Right cardiac atrium (tissue), 5 donors: ENCODE data around the gene SLC34A3. TPM values are rescaled to one million over a fixed set of nuclear protein-coding genes. Genes with fewer than 3 reads are reported as not detected.
A peak's percentile ranks its signal among the peaks of the same experiment; 100 is the strongest.

Source experiments
- ATAC-seq, 2 donors: fragments of 200-7000 bp; cut with Tn5 transposase; one replicate each; pipeline versions ENCODE4 v1.8.0 to v1.9.1; 2020; ENCODE audit warnings: moderate library complexity in 2 of 2, mild to moderate bottlenecking in 1 of 2
- DNase-seq, 3 donors: peaks; one replicate each; pipeline ENCODE4 v3.0.0-alpha.2; 2020
- H3K27ac ChIP-seq: one replicate; pipeline ENCODE4 v1.5.1; 2013; ENCODE audit warnings: mild to moderate bottlenecking, low read length, control low read depth, moderate library complexity
- H3K27me3 ChIP-seq: one replicate; pipeline ENCODE4 v1.6.1; 2013; ENCODE audit not compliant: control insufficient read depth, insufficient read depth
- H3K4me1 ChIP-seq: one replicate; pipeline ENCODE4 v1.6.1; 2013; ENCODE audit warnings: low read length; ENCODE audit not compliant: control insufficient read depth, insufficient read depth
- H3K4me3 ChIP-seq: one replicate; pipeline ENCODE4 v1.5.1; 2013; ENCODE audit warnings: low read length, control low read depth
- H3K9me3 ChIP-seq: one replicate; pipeline ENCODE4 v1.6.1; 2013; ENCODE audit warnings: low read length; ENCODE audit not compliant: control insufficient read depth
- WGBS: extraction: QIAGEN DNeasy Blood & Tissue Kit; methylation state at CpG from one replicate; pipeline ENCODE4 v1.1.7; 2013; 5-methylcytosine and 5-hydroxymethylcytosine counted together
- intact Hi-C, 4 donors: fragments of 100-400 bp; cut with DNase I; formaldehyde crosslinking; loops; one replicate each; pipeline versions ENCODE4 v1.11.0 to v1.14.0; 2022 to 2023
- polyA plus RNA-seq: library from polyadenylated mRNA; stranded (reverse); fragments of 200-250 nt; gene quantifications from one replicate; pipeline ENCODE4 v1.2.3, GENCODE V29; 2013
- total RNA-seq, 4 donors: library from RNA; stranded (reverse); fragmentation: NEBNext Ultra II Directional; extraction: Animal tissue kit (Norgen Biotek cat#: 25700); gene quantifications; one replicate each; pipeline ENCODE4 v1.2.1, GENCODE V29; 2021
- donor health status: healthy with polysubstance abuse.
- donor health status: DM: no; HTN: yes; CAD: no.
- donor health status: DM: no; HTN: no; CAD: no.
- donor health status: DM: no; HTN: yes; CAD: no; lungs with severe emphysema.
- donor health status: DM: yes; HTN: yes; CAD: no.

The SLC34A3 gene
- total and polyA plus RNA-seq, 5 donors: not detected

- no peak for DNase-seq
- Histone ChIP-seq H3K27me3 (no peaks in the 10 kb centered on the region), H3K9me3 (no peaks in the 10 kb centered on the region), H3K4me1 (peaks cover 4% of the 10 kb centered on the region), H3K27ac (no peak overlapping the region), H3K4me3 (no peak overlapping the region)
- intact Hi-C loops: loop anchor here in 1 of 4 donors (10.0 kb wide), 1 partner anchor 1203 kb away; no protein-coding TSS in a partner anchor
- 81% methylated on average over 6 of the region's 6 CpGs for WGBS
- no peak for ATAC-seq
These were observed 17.1 kb downstream of the SLC34A3 start for GRCh38 chr9:137247916-137248175.

- intact Hi-C loops: no loop called here
These were observed 19.9 kb downstream of the SLC34A3 start for GRCh38 chr9:137250329-137251193.

GRCh38 chr9:137251194-137251461, 20.4 kb downstream of the SLC34A3 start, which contains the start of gene STPG3:
STPG3 (plus strand) TSS chr9:137251286; CDS start chr9:137251287, 1 bp downstream.
- H3K4me3 ChIP-seq: no peak within 1 kb of the TSS
- intact Hi-C loops: no loop called here
- no peaks in the 10 kb centered on the region for H3K27me3 ChIP-seq
- H3K4me1 ChIP-seq: peaks cover 7% of the 10 kb centered on the region
- WGBS: 67% methylated on average over 4 of the region's 4 CpGs
- no peak for ATAC-seq
- H3K9me3 ChIP-seq: no peaks in the 10 kb centered on the region
- no peak for DNase-seq
- H3K27ac ChIP-seq: peak within 1 kb of the TSS; percentile 30

More at GRCh38 chr9:137250329-137251193, 19.9 kb downstream of the SLC34A3 start:
- Histone ChIP-seq H3K4me1 (peaks cover 7% of the 10 kb centered on the region), H3K4me3 (no peak overlapping the region), H3K27ac (peak overlapping the region; percentile 30), H3K27me3 (no peaks in the 10 kb centered on the region), H3K9me3 (no peaks in the 10 kb centered on the region)
- WGBS: 46% methylated on average over 18 of the region's 18 CpGs
- ATAC-seq (peak in 1 of 2 donors; percentile 1), DNase-seq (no peak)

GRCh38 chr9:137251490-137252268, 21.0 kb downstream of the SLC34A3 start:
- Histone ChIP-seq H3K4me1 (peaks cover 7% of the 10 kb centered on the region), H3K9me3 (no peaks in the 10 kb centered on the region), H3K27ac (no peak overlapping the region), H3K4me3 (no peak overlapping the region), H3K27me3 (no peaks in the 10 kb centered on the region)
- intact Hi-C loops: no loop called here
- 86% methylated on average over 22 of the region's 22 CpGs for whole genome bisulfite sequencing
- no peak for DNase-seq
- ATAC-seq: no peak

GRCh38 chr9:137252555-137253506, 22.1 kb downstream of the SLC34A3 start:
- intact Hi-C loops: no loop called here
- H3K27me3 ChIP-seq: no peaks in the 10 kb centered on the region
- no peak for DNase-seq
- ATAC-seq: no peak
- H3K27ac ChIP-seq: no peak overlapping the region
- H3K4me3 ChIP-seq: no peak overlapping the region
- peaks cover 7% of the 10 kb centered on the region for H3K4me1 ChIP-seq
- 89% methylated on average over 35 of the region's 35 CpGs for WGBS
- H3K9me3 ChIP-seq: no peaks in the 10 kb centered on the region

- no peak overlapping the region for H3K27ac ChIP-seq
- H3K27me3 ChIP-seq: no peaks in the 10 kb centered on the region
- no peaks in the 10 kb centered on the region for H3K9me3 ChIP-seq
- intact Hi-C loops: no loop called here
- WGBS: 64% methylated on average over 21 of the region's 21 CpGs
- ATAC-seq (peak in 1 of 2 donors; percentile 2), DNase-seq (no peak)
- peaks cover 7% of the 10 kb centered on the region for H3K4me1 ChIP-seq
- H3K4me3 ChIP-seq: peak overlapping the region; percentile 90
These were observed 23.3 kb downstream of the SLC34A3 start for GRCh38 chr9:137253717-137254623.

GRCh38 chr9:137254624-137255447, 24.1 kb downstream of the SLC34A3 start, which contains the start of gene NELFB:
NELFB (plus strand) TSS chr9:137255327.
- WGBS: 1% methylated on average over 105 of the region's 105 CpGs

GRCh38 chr9:137255448-137256114, 24.9 kb downstream of the SLC34A3 start:
- DNase-seq: no peak
- peak overlapping the region; percentile 90 for H3K4me3 ChIP-seq
- peaks cover 4% of the 10 kb centered on the region for H3K4me1 ChIP-seq
- H3K9me3 ChIP-seq: no peaks in the 10 kb centered on the region
- intact Hi-C loops: no loop called here
- H3K27me3 ChIP-seq: no peaks in the 10 kb centered on the region
- peak overlapping the region; percentile 10 for H3K27ac ChIP-seq
- ATAC-seq: peak; percentile 17 to 36
- 2% methylated on average over 51 of the region's 51 CpGs for WGBS

More at GRCh38 chr9:137254624-137255447, 24.1 kb downstream of the SLC34A3 start, which contains the start of gene NELFB:
- Histone ChIP-seq H3K4me1 (peaks cover 7% of the 10 kb centered on the region), H3K9me3 (no peaks in the 10 kb centered on the region), H3K4me3 (peak within 1 kb of the TSS; percentile 90), H3K27ac (peak within 1 kb of the TSS; percentile 46), H3K27me3 (no peaks in the 10 kb centered on the region)
- intact Hi-C loops: no loop called here
- DNase-seq (peak; percentile 95 to 98 (median 98)), ATAC-seq (peak; percentile 86 to 89)

GRCh38 chr9:137256362-137256761, 25.7 kb downstream of the SLC34A3 start:
- DNase-seq (no peak), ATAC-seq (no peak)
- Histone ChIP-seq H3K4me3 (no peak overlapping the region), H3K27ac (no peak overlapping the region), H3K4me1 (peaks cover 3% of the 10 kb centered on the region), H3K9me3 (no peaks in the 10 kb centered on the region), H3K27me3 (no peaks in the 10 kb centered on the region)
- 81% methylated on average over 15 of the region's 15 CpGs for WGBS
- intact Hi-C loops: no loop called here
